ENCODE data around the gene KCNN3. TPM values are rescaled to one million over a fixed set of nuclear protein-coding genes. Genes with fewer than 3 reads are reported as not detected.

KCNN3 gene
- total and polyA plus RNA-seq, 2 donors (not counting 1 experiment from before 2014, with no cell fraction given) = 0.17 to 0.82 TPM

DNA sequence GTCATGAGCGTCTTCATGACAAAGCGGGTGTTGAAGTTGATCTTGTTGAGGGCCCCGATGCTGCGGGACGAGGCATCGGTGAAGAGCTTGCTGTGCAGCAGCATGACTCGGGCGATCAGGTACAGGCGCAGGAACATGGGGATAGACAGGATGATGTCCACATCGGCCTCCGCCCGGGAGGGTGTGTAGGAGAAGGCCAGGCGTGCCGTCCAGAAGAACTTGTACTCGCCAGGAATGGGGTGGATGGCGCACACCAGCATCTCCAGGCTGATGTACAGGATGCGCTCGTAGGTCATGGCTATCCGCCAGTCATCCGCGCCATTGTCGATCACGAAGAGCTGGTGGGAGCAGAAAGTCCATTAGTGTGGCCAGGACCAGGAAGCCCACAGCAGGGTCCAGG lies 98.0 kb downstream of the KCNN3 start:
- Histone ChIP-seq H3K4me1 (ENCODE audit: control insufficient read depth in 2 of 2, insufficient read depth in 2 of 2, low read length in 2 of 2) (peaks cover 8 to 12% of the 10 kb centered on the region in 2 donors), H3K36me3 (replicated peaks in 1 of 2; ENCODE audit: control extremely low read depth in 1 of 2, control insufficient read depth in 1 of 2, extremely low read depth in 1 of 2, insufficient read depth in 2 of 2, low read length in 1 of 2) (no peaks in the 10 kb centered on the region), H3K4me3 (ENCODE audit: control extremely low read depth in 1 of 5, extremely low read depth in 1 of 5, insufficient read depth in 1 of 5, low read depth in 2 of 5, low read length in 4 of 5) (no peak overlapping the region), H3K27me3 (replicated peaks in 1 of 4; ENCODE audit: control extremely low read depth in 1 of 4, control insufficient read depth in 3 of 4, insufficient read depth in 4 of 4, low read length in 3 of 4) (no peaks in the 10 kb centered on the region), H3K79me2 (ENCODE audit: control insufficient read depth, insufficient read depth, low read length) (no peaks in the 10 kb centered on the region), H4K20me1 (ENCODE audit: control insufficient read depth, insufficient read depth, low read length, poor library complexity, severe bottlenecking) (no peaks in the 10 kb centered on the region), H3K4me2 (replicated peaks; ENCODE audit: low read depth, low read length, poor library complexity, severe bottlenecking) (no peak overlapping the region), H3K9me3 (ENCODE audit: control extremely low read depth in 1 of 3, control insufficient read depth in 2 of 3, insufficient read depth in 1 of 3, low read length in 2 of 3) (no peaks in the 10 kb centered on the region), H3K27ac (ENCODE audit: low read length in 2 of 2) (no peak overlapping the region), H2AFZ (ENCODE audit: insufficient read depth, low read depth, low read length, poor library complexity, severe bottlenecking) (no peak overlapping the region), H3K9ac (ENCODE audit: low read length) (no peak overlapping the region)
- DNase-seq (no peak), ATAC-seq (ENCODE audit: low read depth) (no peak)
- Mint-ChIP-seq H3K27ac (peak overlapping the region; percentile 10), H3K9me3 (ENCODE audit: insufficient read depth) (no peaks in the 10 kb centered on the region), H3K27me3 (peaks cover 6% of the 10 kb centered on the region), H3K4me3 (no peak overlapping the region), H3K4me1 (peaks cover 11% of the 10 kb centered on the region)
- TF ChIP-seq, protein P1, sequence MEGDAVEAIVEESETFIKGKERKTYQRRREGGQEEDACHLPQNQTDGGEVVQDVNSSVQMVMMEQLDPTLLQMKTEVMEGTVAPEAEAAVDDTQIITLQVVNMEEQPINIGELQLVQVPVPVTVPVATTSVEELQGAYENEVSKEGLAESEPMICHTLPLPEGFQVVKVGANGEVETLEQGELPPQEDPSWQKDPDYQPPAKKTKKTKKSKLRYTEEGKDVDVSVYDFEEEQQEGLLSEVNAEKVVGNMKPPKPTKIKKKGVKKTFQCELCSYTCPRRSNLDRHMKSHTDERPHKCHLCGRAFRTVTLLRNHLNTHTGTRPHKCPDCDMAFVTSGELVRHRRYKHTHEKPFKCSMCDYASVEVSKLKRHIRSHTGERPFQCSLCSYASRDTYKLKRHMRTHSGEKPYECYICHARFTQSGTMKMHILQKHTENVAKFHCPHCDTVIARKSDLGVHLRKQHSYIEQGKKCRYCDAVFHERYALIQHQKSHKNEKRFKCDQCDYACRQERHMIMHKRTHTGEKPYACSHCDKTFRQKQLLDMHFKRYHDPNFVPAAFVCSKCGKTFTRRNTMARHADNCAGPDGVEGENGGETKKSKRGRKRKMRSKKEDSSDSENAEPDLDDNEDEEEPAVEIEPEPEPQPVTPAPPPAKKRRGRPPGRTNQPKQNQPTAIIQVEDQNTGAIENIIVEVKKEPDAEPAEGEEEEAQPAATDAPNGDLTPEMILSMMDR (IDR thresholded peaks at IDR 0.05) = no peak
- no peak for TF ChIP-seq EZH2 (IDR thresholded peaks at IDR 0.05; ENCODE audit: borderline replicate concordance, insufficient read depth, low read depth, low read length, poor library complexity, severe bottlenecking)
- ChIA-PET POLR2A (no interaction called here), CTCF (interaction anchor here (1.5 kb wide), 1 partner anchor 12 kb away, joined by 5 read pairs; no protein-coding TSS in a partner anchor)
- intact Hi-C loops (cut with micrococcal nuclease) = no loop called here
- WGBS (ENCODE audit: insufficient coverage) = 98% methylated on average over 23 of the region's 23 CpGs

DNA sequence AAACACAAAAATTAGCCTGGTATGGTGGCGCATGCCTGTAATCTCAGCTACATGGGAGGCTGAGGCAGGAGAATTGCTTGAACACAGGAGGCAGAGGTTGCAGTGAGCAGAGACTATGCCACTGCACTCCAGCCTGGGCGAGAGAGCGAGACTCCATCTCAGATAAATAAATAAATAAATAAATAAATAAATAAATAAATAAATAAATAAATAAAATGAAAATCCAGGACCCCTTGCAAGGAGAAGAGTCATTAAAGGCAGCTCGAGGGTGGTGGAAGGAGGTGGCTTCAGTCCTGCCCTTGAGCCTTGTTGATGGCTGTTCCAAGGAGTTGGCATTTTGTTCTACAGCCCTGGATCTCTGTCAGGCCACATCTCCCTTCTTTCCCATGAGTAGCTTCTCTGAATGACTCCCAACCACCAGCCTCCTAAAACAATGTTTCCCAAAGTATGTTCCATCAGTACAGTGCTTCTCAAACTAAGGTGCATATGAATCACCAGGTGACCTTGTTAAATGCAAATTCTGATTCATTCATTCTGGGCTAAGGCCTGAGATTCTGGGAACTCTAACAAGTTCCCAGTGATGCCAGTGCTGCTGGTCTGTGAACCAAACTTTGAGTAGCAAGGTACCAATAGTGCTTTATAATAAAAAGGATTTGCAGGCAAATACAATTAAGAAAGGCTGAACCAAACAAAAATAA lies 99.0 kb downstream of the KCNN3 start:
- Histone ChIP-seq H3K4me3 (ENCODE audit: control extremely low read depth in 1 of 5, extremely low read depth in 1 of 5, insufficient read depth in 1 of 5, low read depth in 2 of 5, low read length in 4 of 5) (no peak overlapping the region), H4K20me1 (ENCODE audit: control insufficient read depth, insufficient read depth, low read length, poor library complexity, severe bottlenecking) (no peaks in the 10 kb centered on the region), H3K9ac (ENCODE audit: low read length) (no peak overlapping the region), H2AFZ (ENCODE audit: insufficient read depth, low read depth, low read length, poor library complexity, severe bottlenecking) (no peak overlapping the region), H3K9me3 (ENCODE audit: control extremely low read depth in 1 of 3, control insufficient read depth in 2 of 3, insufficient read depth in 1 of 3, low read length in 2 of 3) (no peaks in the 10 kb centered on the region), H3K36me3 (replicated peaks in 1 of 2; ENCODE audit: control extremely low read depth in 1 of 2, control insufficient read depth in 1 of 2, extremely low read depth in 1 of 2, insufficient read depth in 2 of 2, low read length in 1 of 2) (no peaks in the 10 kb centered on the region), H3K4me1 (ENCODE audit: control insufficient read depth in 2 of 2, insufficient read depth in 2 of 2, low read length in 2 of 2) (peaks cover 8 to 12% of the 10 kb centered on the region in 2 donors), H3K4me2 (replicated peaks; ENCODE audit: low read depth, low read length, poor library complexity, severe bottlenecking) (no peak overlapping the region), H3K27me3 (replicated peaks in 1 of 4; ENCODE audit: control extremely low read depth in 1 of 4, control insufficient read depth in 3 of 4, insufficient read depth in 4 of 4, low read length in 3 of 4) (no peaks in the 10 kb centered on the region), H3K79me2 (ENCODE audit: control insufficient read depth, insufficient read depth, low read length) (no peaks in the 10 kb centered on the region), H3K27ac (ENCODE audit: low read length in 2 of 2) (no peak overlapping the region)
- WGBS (ENCODE audit: insufficient coverage) = 90% methylated on average over 2 of the region's 4 CpGs
- TF ChIP-seq, protein P1 (IDR thresholded peaks at IDR 0.05) = no peak
- no peak for TF ChIP-seq EZH2 (IDR thresholded peaks at IDR 0.05; ENCODE audit: borderline replicate concordance, insufficient read depth, low read depth, low read length, poor library complexity, severe bottlenecking)
- H3K4me1 Mint-ChIP-seq = peaks cover 11% of the 10 kb centered on the region
- H3K4me3 Mint-ChIP-seq = no peak overlapping the region
- no peak for DNase-seq
- no peaks in the 10 kb centered on the region for H3K9me3 Mint-ChIP-seq (ENCODE audit: insufficient read depth)
- H3K27ac Mint-ChIP-seq = no peak overlapping the region
- H3K27me3 Mint-ChIP-seq = peaks cover 4% of the 10 kb centered on the region
- ChIA-PET CTCF (interaction anchor here (1.5 to 3.3 kb wide), 2 partner anchors 11 kb away, joined by 5 to 15 read pairs; no protein-coding TSS in a partner anchor), POLR2A (no interaction called here)
- ATAC-seq (ENCODE audit: low read depth) = no peak
- intact Hi-C loops (cut with micrococcal nuclease) = no loop called here

Measured in B cell (primary cell).